GM18505 (cell line): ENCODE results near the gene KCNJ13.
"Not testable (repeated sequence)": the region's sequence is repeated elsewhere in the genome, so short reads cannot be mapped to it uniquely, and the experiment has no call there.

ENCODE experiments used
- ATAC-seq: cut with Tn5 transposase; IDR thresholded peaks from one replicate; pipeline ENCODE4 v1.9.1; 2021; ENCODE audit not compliant: unreplicated experiment
- POLR2A ChIP-seq: IDR thresholded peaks from 4 replicates; pipeline ENCODE4 v1.6.1; 2011; ENCODE audit warnings: borderline replicate concordance; ENCODE audit not compliant: insufficient read depth, insufficient read length; ENCODE audit errors: extremely low read depth

KCNJ13 gene

DNA sequence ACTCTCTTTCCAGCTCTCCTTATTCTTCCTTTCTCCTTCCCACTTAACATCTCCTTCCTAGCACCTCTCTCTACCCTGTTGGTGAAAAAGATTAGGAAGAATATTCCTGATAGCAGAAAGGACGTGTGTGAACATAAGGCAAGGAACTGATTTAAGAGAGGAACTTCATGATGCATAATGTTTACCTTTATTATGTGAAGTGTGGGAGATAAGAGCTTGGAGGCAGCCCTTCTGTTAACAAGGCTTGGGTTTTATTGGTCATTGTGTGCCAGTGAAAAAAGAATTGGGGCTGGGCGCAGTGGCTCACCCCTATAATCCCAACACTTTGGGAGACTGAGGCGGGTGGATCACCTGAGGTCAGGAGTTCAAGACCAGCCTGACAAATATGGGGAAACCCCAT, 34.4 kb downstream of the KCNJ13 start:
- ATAC-seq, result no peak
- no peak for TF ChIP-seq POLR2A

DNA sequence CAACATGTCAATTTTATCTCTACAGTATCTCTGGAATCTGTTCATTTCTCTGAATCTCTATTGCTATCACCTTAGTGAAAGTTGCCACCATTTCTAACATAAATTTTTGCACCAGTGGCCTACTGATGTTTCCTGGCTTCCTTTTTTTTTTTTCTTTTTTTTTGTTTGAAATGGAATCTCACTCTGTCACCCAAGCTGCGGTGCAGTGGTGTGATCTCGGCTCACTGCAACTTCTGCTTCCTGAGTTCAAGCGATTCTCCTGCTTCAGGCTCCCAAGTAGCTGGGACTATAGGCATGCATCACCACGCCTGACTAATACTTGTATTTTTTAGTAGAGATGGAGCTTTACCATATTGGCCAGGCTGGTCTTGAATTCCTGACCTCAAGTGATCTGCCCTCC, 35.1 kb downstream of the KCNJ13 start:
- ATAC-seq, result no peak
- no peak for TF ChIP-seq POLR2A

DNA sequence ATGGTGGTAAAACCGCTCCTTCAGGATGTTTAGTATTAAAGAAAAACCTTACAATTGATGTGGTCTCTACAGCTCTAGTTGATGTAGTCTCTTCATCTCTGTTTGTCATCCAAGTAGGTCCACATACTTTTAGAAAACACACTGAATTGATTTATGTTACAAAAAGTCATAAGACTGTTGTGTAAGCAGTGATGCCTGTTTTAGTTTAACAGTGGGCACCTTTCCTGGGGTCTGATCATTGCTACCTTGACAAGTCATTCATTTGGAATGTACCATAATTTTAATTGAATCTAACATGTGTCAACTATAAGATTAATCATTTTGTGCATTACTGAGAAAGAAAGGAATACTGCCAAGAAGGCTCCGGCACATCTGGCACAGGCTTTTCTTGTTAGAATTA, 44.9 kb downstream of the KCNJ13 start:
- ATAC-seq, result no peak
- no peak for TF ChIP-seq POLR2A

DNA sequence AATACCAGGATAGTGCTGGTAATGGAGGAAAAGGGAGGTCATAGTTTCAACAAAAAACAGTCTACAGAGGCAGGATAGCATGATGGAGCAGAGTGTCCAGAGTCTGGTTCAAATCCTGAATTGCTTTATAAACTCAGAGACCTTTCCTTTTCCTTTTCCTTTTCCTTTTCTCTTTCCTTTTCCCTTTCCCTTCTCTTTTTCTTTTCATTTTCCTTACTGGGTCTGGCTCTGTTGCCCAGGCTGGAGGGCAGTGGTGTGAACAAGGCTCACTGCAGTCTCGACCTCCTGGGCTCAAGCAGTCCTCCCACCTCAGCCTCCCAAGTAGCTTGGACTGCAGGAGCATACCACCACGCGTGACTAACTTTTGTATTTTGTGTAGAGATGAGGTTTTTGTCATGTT, 47.6 kb downstream of the KCNJ13 start:
- TF ChIP-seq POLR2A, result no peak
- ATAC-seq, result no peak

DNA sequence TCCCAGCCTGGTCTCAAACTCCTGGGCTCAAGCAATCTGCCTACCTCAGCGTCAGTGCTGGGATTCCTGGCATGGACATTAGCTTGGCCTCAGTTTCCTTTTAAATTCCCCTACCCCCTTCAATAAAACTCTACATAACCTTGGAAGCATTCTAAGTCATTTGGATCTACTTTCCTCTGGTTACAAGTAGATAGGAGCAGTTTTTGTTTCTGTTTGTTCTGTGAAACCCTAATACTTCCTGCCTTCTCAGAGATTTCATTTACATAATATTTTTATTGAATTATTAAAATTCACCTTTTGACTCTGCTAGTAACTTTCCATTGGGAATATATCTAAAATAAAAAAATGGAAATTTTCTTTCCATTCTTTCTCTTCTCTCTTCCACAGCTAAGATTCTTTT, 53.3 kb downstream of the KCNJ13 start:
- no peak for ATAC-seq
- no peak for TF ChIP-seq POLR2A

DNA sequence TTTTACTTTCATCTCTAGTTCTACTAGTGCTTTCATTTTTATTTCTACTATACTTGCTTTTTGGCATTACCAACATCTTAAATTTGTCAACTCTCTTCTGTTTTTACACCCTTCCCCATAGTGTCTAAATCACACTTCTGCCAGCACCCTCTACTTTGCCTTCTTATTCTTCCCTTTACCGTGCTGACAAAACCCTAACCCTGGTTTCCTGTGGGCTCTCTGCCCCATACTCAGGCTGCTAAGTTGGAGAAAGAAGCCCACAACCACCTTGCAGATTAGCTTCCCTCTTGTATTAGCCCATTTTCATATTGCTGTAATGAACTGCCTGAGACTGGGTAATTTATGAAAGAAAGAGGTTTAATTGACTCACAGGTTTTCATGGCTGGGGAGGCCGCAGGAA, 54.5 kb downstream of the KCNJ13 start:
- ATAC-seq, result no peak
- TF ChIP-seq POLR2A, result no peak

DNA sequence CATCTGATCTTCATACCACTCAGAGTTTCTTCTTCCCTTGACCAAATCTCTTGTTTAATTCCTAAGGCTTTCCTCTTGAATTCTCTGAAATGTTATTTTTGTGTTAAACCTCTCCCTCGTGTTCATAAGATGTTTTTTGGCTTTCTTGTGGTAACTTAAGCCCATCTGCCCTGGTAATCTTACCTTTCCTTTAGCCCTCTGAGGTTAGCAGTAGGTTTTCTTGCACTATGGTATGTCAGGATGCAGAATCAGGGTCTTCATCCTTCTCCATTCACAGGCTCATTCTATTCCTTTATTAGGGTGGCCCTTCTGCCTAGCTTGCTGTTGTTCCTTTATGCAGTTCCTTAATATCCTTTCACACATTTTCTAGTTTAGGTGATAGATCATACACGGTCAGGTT, 55.1 kb downstream of the KCNJ13 start:
- ATAC-seq, result no peak
- no peak for TF ChIP-seq POLR2A

DNA sequence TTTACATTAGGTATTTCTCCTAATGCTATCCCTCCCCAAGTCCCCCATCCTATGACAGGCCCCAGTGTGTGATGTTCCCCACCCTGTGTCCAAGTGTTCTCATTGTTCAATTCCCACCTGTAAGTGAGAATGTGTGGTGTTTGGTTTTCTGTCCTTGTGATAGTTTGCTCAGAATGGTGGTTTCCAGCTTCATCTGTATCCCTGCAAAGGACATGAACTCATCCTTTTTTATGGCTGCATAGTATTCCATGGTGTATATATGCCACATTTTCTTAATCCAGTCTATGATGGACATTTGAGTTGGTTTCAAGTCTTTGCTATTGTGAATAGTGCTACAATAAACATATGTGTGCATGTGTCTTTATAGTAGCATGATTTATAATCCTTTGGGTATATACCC, 56.3 kb downstream of the KCNJ13 start:
- not testable (repeated sequence) for ATAC-seq
